T-cell (primary cell): ENCODE data around the gene NLRP6. TPM values are rescaled to one million over a fixed set of nuclear protein-coding genes. Genes with fewer than 3 reads are reported as not detected.
"Not testable (repeated sequence)": the region's sequence is repeated elsewhere in the genome, so short reads cannot be mapped to it uniquely, and the experiment has no call there.

ENCODE experiments used
- ATAC-seq, 4 experiments: fragments of 200-7000 bp in 3 of 4; fragments of 150-1000 bp in 1 of 4; cut with Tn5 transposase; replicated peaks in 1 of 4; 1 replicate in 3 of 4; 2 replicates in 1 of 4; pipeline ENCODE4 v1.10.0; 2021; ENCODE audit warnings: moderate library complexity in 3 of 4, mild to moderate bottlenecking in 2 of 4, moderate number of reproducible peaks in 1 of 4
- CTCF ChIA-PET, 2 donors: fragments of 300-600 bp; sonication (Branson Sonifier 250); formaldehyde crosslinking; loops; one replicate each; lab custom pipeline; 2022; ENCODE audit warnings: antibody characterized with exemption in 2 of 2; lab: Charles Lee
- POLR2A ChIA-PET, 2 donors: fragments of 300-600 bp; sonication (Branson Sonifier 250); formaldehyde crosslinking; loops; one replicate each; lab custom pipeline; 2022; ENCODE audit warnings: antibody characterized with exemption in 2 of 2; lab: Charles Lee
- DNase-seq, 35 experiments: peaks; one replicate each; pipeline versions ENCODE4 v3.0.0 to v3.0.0-alpha.2; 2013 to 2023
- H3K27ac ChIP-seq: one replicate; pipeline ENCODE4 v1.5.1; 2013; ENCODE audit warnings: low read length
- H3K27me3 ChIP-seq, 2 experiments: replicated peaks in 1 of 2; 1 replicate in 1 of 2; 2 replicates in 1 of 2; pipeline versions ENCODE4 v1.6.1 to v1.7.0; 2013; ENCODE audit warnings: low read length in 1 of 2, mixed read lengths in 1 of 2; ENCODE audit not compliant: control insufficient read depth in 2 of 2, insufficient read depth in 2 of 2; ENCODE audit errors: extremely low read depth in 1 of 2
- H3K36me3 ChIP-seq, 2 donors: 1 replicate in 1 of 2; 2 replicates in 1 of 2; pipeline versions ENCODE4 v1.6.1 to v1.7.0; 2013; ENCODE audit warnings: low read length in 1 of 2; ENCODE audit not compliant: control insufficient read depth in 2 of 2, insufficient read depth in 1 of 2; ENCODE audit errors: extremely low read depth in 1 of 2
- H3K4me1 ChIP-seq, 2 experiments: 1 replicate in 1 of 2; 2 replicates in 1 of 2; pipeline versions ENCODE4 v1.6.1 to v1.7.0; 2013; ENCODE audit warnings: low read length in 2 of 2, mixed read lengths in 1 of 2; ENCODE audit not compliant: insufficient read depth in 2 of 2, control insufficient read depth in 1 of 2; ENCODE audit errors: extremely low read depth in 1 of 2
- H3K4me3 ChIP-seq, 2 donors: 1 replicate in 1 of 2; 2 replicates in 1 of 2; pipeline versions ENCODE4 v1.5.1 to v1.7.0; 2013; ENCODE audit warnings: mild to moderate bottlenecking in 2 of 2, low read length in 1 of 2, moderate library complexity in 1 of 2; ENCODE audit not compliant: control insufficient read depth in 1 of 2; ENCODE audit errors: extremely low read depth in 1 of 2
- H3K9me3 ChIP-seq: 2 replicates; pipeline ENCODE4 v1.7.0; 2013
- H3K27ac Mint-ChIP-seq, 2 donors: one replicate each; pipeline ENCODE4 v1.8.0; 2020 to 2021; ENCODE audit warnings: mild to moderate bottlenecking in 2 of 2, mixed read lengths in 2 of 2
- H3K27me3 Mint-ChIP-seq, 2 donors: one replicate each; pipeline ENCODE4 v1.8.0; 2021 to 2022; ENCODE audit warnings: mixed read lengths in 2 of 2
- H3K36me3 Mint-ChIP-seq: one replicate; pipeline ENCODE4 v1.8.0; 2021; ENCODE audit warnings: mixed read lengths
- H3K4me1 Mint-ChIP-seq, 3 donors: one replicate each; pipeline ENCODE4 v1.8.0; 2020 to 2022; ENCODE audit warnings: mixed read lengths in 3 of 3, mild to moderate bottlenecking in 1 of 3
- H3K4me3 Mint-ChIP-seq, 3 donors: one replicate each; pipeline ENCODE4 v1.8.0; 2020 to 2022; ENCODE audit warnings: mild to moderate bottlenecking in 3 of 3, mixed read lengths in 3 of 3, moderate library complexity in 3 of 3
- H3K9me3 Mint-ChIP-seq, 3 donors: one replicate each; pipeline ENCODE4 v1.8.0; 2020 to 2022; ENCODE audit warnings: mixed read lengths in 3 of 3
- WGBS: methylation state at CpG from one replicate; pipeline ENCODE4 v1.1.5; 2013; ENCODE audit warnings: missing lambda C conversion rate; ENCODE audit not compliant: insufficient coverage; 5-methylcytosine and 5-hydroxymethylcytosine counted together
- total RNA-seq, 35 experiments: library from RNA in 6 of 35; stranded (reverse) in 6 of 35; fragments of 120-200 nt in 1 of 35; gene quantifications; one replicate each; pipeline versions ENCODE4 v1.2.1 to v1.2.4 and lab custom pipeline; 2013 to 2026

The NLRP6 gene
- total RNA-seq, 5 donors from 2014 or later (not counting 1 experiment from before 2014, with no cell fraction given): 6.7 to 27.7 (median 20.9) TPM

GRCh38 chr11:235997-236773 lies 42.0 kb upstream of the NLRP6 start, which contains the start of gene SIRT3:
TSS of gene SIRT3 (minus strand) at chr11:236342. CDS start at chr11:236328, 14 bp downstream.
- peaks cover 12 to 25% of the 10 kb centered on the region in 2 experiments for H3K4me1 ChIP-seq
- peak; percentile 70 to 93 (median 82) for DNase-seq
- peaks cover 38 to 46% (median 44%) of the 10 kb centered on the region in 3 donors for H3K4me1 Mint-ChIP-seq
- H3K4me3 ChIP-seq: peak within 1 kb of the TSS; percentile 96 to 100
- ChIA-PET POLR2A (interaction anchor here in 1 of 2 donors (0.6 to 2.0 kb wide), 2 partner anchors 15 to 28 kb away, joined by 5 to 13 read pairs; no protein-coding TSS in a partner anchor), CTCF (interaction anchor here in 1 of 2 donors (0.8 to 1.1 kb wide), 3 partner anchors 29 to 171 kb away, joined by 3 read pairs; partner anchors contain the start of genes BET1L and PGGHG)
- H3K9me3 Mint-ChIP-seq: no peaks in the 10 kb centered on the region
- no peaks in the 10 kb centered on the region for H3K27me3 ChIP-seq
- H3K36me3 ChIP-seq: peaks cover 5 to 12% of the 10 kb centered on the region in 2 donors
- H3K4me3 Mint-ChIP-seq: peak within 1 kb of the TSS; percentile 94 to 98 (median 96)
- no peaks in the 10 kb centered on the region for H3K27me3 Mint-ChIP-seq
- H3K27ac Mint-ChIP-seq: peak within 1 kb of the TSS; percentile 99 to 100
- peak; percentile 77 to 90 (median 87) for ATAC-seq
- peak within 1 kb of the TSS; percentile 99 for H3K27ac ChIP-seq
- no peaks in the 10 kb centered on the region for H3K9me3 ChIP-seq
- H3K36me3 Mint-ChIP-seq: peaks cover 6% of the 10 kb centered on the region
- under 1% methylated on average over 41 of the region's 70 CpGs for WGBS

DNA sequence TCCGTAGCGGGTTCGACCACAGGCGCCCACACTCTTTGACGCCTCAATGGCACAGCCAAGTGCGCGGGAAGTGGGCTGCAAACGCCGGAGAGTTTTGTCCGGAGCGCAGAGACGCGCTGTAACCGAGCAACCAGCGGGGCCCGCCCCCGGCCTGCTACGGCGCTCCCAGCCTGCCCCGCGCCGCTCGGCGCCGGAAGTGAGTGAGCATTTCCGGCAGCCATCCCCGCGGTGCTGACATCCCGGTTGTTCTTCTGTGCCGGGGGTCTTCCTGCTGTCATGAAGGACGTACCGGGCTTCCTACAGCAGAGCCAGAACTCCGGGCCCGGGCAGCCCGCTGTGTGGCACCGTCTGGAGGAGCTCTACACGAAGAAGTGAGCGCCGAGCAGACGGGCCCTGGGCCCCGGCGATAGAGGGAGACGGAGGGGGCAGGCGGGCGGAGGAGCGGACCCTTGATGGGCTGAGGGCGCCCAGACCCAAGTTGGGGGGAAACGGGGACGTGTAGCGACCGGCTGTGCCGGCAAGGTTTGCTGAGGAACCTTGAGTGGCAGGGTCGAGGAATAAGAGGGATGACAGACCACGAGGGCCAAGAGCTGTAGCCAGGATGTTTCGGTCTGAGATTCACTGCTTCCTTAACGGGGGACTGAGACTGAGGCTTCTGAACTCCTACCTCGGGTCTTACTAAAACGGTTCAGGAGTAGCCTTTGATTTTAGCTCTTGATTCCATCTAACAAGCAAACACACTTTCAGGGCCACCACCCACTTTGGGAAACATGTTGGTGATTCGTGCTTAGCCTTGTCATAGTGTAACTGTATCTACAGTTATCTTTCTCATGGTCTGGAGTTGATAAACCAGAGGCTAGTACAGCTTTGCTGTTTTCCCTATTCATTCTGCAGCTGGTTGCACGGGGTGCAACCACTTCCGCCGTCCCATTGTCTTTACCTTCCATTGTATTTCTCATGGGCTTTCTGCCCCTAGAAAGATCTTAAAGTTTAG lies 41.1 kb upstream of the NLRP6 start, which contains the start of gene PSMD13:
Gene PSMD13, plus strand, starts transcription at position 203 of the 994 bp plus-strand sequence. Its CDS starts 74 bp downstream, at position 277.
- Histone ChIP-seq H3K36me3 (peaks cover 5 to 20% of the 10 kb centered on the region in 2 donors), H3K4me3 (peak within 1 kb of the TSS; percentile 96 to 100), H3K4me1 (peaks cover 12 to 25% of the 10 kb centered on the region in 2 experiments), H3K27me3 (no peaks in the 10 kb centered on the region), H3K9me3 (no peaks in the 10 kb centered on the region), H3K27ac (peak within 1 kb of the TSS; percentile 99)
- peaks cover 15% of the 10 kb centered on the region for H3K36me3 Mint-ChIP-seq
- no peaks in the 10 kb centered on the region for H3K9me3 Mint-ChIP-seq
- ChIA-PET POLR2A (interaction anchor here (0.5 to 2.0 kb wide), 11 partner anchors 14 to 1301 kb away, joined by 3 to 13 read pairs (median 4); no protein-coding TSS in a partner anchor), CTCF (interaction anchor here (0.6 to 1.4 kb wide), 6 partner anchors 14 to 273 kb away, joined by 3 to 8 read pairs (median 3); partner anchors contain the start of genes BET1L (in 1 of the 2) and PGGHG (in 1 of the 2))
- peak within 1 kb of the TSS; percentile 99 to 100 for H3K27ac Mint-ChIP-seq
- under 1% methylated on average over 56 of the region's 62 CpGs for WGBS
- peak within 1 kb of the TSS; percentile 94 to 98 (median 96) for H3K4me3 Mint-ChIP-seq
- ATAC-seq (peak; percentile 70 to 85 (median 83)), DNase-seq (peak; percentile 73 to 92 (median 85))
- no peaks in the 10 kb centered on the region for H3K27me3 Mint-ChIP-seq
- H3K4me1 Mint-ChIP-seq: peaks cover 47 to 55% (median 53%) of the 10 kb centered on the region in 3 donors

DNA sequence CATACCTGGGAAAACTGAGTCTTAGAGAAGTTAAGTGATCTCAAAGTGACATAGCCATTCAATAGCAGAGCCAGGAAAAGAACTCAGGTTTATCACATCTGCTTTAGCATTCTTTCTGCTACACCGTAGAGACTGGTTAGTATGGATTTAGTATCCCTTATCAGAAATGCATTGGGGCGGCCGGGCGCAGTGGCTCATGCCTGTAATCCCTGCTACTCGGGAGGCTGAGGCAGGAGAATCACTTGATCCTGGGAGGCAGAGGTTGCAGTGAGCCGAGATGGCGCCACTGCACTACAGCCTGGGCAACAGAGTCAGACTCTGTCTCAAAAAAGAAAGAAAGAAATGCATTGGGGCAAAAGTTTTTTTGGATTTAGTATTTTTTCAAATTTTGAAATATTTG lies 39.9 kb upstream of the NLRP6 start:
- H3K27me3 ChIP-seq, H3K27me3 Mint-ChIP-seq, H3K4me3 ChIP-seq, H3K27ac ChIP-seq, H3K9me3 Mint-ChIP-seq, DNase-seq, H3K9me3 ChIP-seq, ATAC-seq: not testable (repeated sequence)
- Mint-ChIP-seq H3K36me3 (peaks cover 22% of the 10 kb centered on the region), H3K27ac (peak overlapping the region in 1 of 2 donors; percentile 69), H3K4me3 (peak overlapping the region; percentile 94 to 98 (median 96)), H3K4me1 (peaks cover 55 to 58% (median 57%) of the 10 kb centered on the region in 3 donors)
- 95% methylated on average over 6 of the region's 7 CpGs for WGBS
- CTCF ChIA-PET: interaction anchor here in 1 of 2 donors (0.8 to 1.2 kb wide), 2 partner anchors 31 to 87 kb away, joined by 3 read pairs; partner anchors contain the start of genes BET1L and RIC8A
- H3K36me3 ChIP-seq: peaks cover 5 to 28% of the 10 kb centered on the region in 2 donors
- POLR2A ChIA-PET: interaction anchor here in 1 of 2 donors (0.6 to 2.0 kb wide), 4 partner anchors 12 to 74 kb away, joined by 3 to 5 read pairs (median 3); no protein-coding TSS in a partner anchor
- peaks cover 12 to 25% of the 10 kb centered on the region in 2 experiments for H3K4me1 ChIP-seq

- peaks cover 5 to 47% of the 10 kb centered on the region in 2 donors for H3K36me3 ChIP-seq
- H3K9me3 ChIP-seq: no peaks in the 10 kb centered on the region
- H3K27ac Mint-ChIP-seq: no peak overlapping the region
- H3K4me3 Mint-ChIP-seq: no peak overlapping the region
- ATAC-seq (no peak), DNase-seq (no peak)
- H3K4me1 Mint-ChIP-seq: peaks cover 51 to 55% (median 54%) of the 10 kb centered on the region in 3 donors
- H3K36me3 Mint-ChIP-seq: peaks cover 33% of the 10 kb centered on the region
- WGBS: no CpG with 5 or more reads among the region's 1 CpG
- ChIA-PET CTCF (interaction anchor here in 1 of 2 donors (1.0 kb wide), 1 partner anchor 10 kb away, joined by 5 read pairs; no protein-coding TSS in a partner anchor), POLR2A (no interaction called here)
- no peaks in the 10 kb centered on the region for H3K27me3 ChIP-seq
- H3K27me3 Mint-ChIP-seq: no peaks in the 10 kb centered on the region
- no peaks in the 10 kb centered on the region for H3K9me3 Mint-ChIP-seq
- H3K27ac ChIP-seq: peak overlapping the region; percentile 2
- H3K4me1 ChIP-seq: peaks cover 10 to 16% of the 10 kb centered on the region in 2 experiments
- no peak overlapping the region for H3K4me3 ChIP-seq
These were observed 37.9 kb upstream of the NLRP6 start for GRCh38 chr11:240315-240714.

- Histone ChIP-seq H3K4me3 (no peak overlapping the region), H3K9me3 (no peaks in the 10 kb centered on the region), H3K27ac (no peak overlapping the region), H3K4me1 (peaks cover 9 to 10% of the 10 kb centered on the region in 2 experiments), H3K36me3 (peaks cover 5 to 60% of the 10 kb centered on the region in 2 donors), H3K27me3 (no peaks in the 10 kb centered on the region)
- Mint-ChIP-seq H3K4me3 (no peak overlapping the region), H3K27ac (peak overlapping the region in 1 of 2 donors; percentile 43), H3K4me1 (peaks cover 45 to 51% (median 50%) of the 10 kb centered on the region in 3 donors), H3K36me3 (peaks cover 44% of the 10 kb centered on the region), H3K9me3 (no peaks in the 10 kb centered on the region), H3K27me3 (no peaks in the 10 kb centered on the region)
- no peak for DNase-seq
- CTCF ChIA-PET: interaction anchor here (1.0 kb wide), 2 partner anchors 10 to 64 kb away, joined by 3 to 4 read pairs; no protein-coding TSS in a partner anchor
- ATAC-seq: no peak
- POLR2A ChIA-PET: no interaction called here
- WGBS: 98% methylated on average over 4 of the region's 5 CpGs
These were observed 36.6 kb upstream of the NLRP6 start for GRCh38 chr11:241634-242033.
